K562 (cell line): ENCODE measurements around the gene POU2F1. TPM values are rescaled to one million over a fixed set of nuclear protein-coding genes. Genes with fewer than 3 reads are reported as not detected.

Experiments
- CHD2 ChIP-seq: IDR thresholded peaks from 2 replicates; pipeline ENCODE4 v1.6.1; 2011; ENCODE audit warnings: low read depth, low read length
- E4F1 ChIP-seq: fragments of 250-450 bp; sonication (Bioruptor Pico); IDR thresholded peaks from 2 replicates; pipeline ENCODE4 v1.5.0; 2021; ENCODE audit warnings: mild to moderate bottlenecking, borderline replicate concordance
- HDGF ChIP-seq: fragments of 450-650 bp; IDR thresholded peaks from 2 replicates; pipeline ENCODE4 v1.6.1; 2016
- MCM3 ChIP-seq: fragments of 450-650 bp; IDR thresholded peaks from 2 replicates; pipeline ENCODE4 v1.6.1; 2016
- MITF ChIP-seq: IDR thresholded peaks from 2 replicates; pipeline ENCODE4 v1.6.1; 2014; ENCODE audit warnings: antibody characterized with exemption
- TAF9B ChIP-seq: fragments of 450-650 bp; IDR thresholded peaks from 2 replicates; pipeline ENCODE4 v1.6.1; 2018; ENCODE audit warnings: mild to moderate bottlenecking; ENCODE audit not compliant: partially characterized antibody
- polyA plus RNA-seq, 8 experiments: library from polyadenylated mRNA; depleted of rRNA in 4 of 8; stranded (reverse) in 5 of 8; unstranded in 3 of 8; fragments of >200 nt; fragmentation: Nextera tagmentation in 2 of 8; fragmentation: Illumina TruSeq in 1 of 8; extraction: Ambion mirVana in 2 of 8; extraction: Trizol in 1 of 8; gene quantifications; 2 replicates each; pipeline versions ENCODE4 v1.2.1 to v1.2.3, GENCODE V29; 2011 to 2014; ENCODE audit warnings: inconsistent platforms in 1 of 8, missing spikeins in 1 of 8
- total RNA-seq, 7 experiments: library from RNA; depleted of rRNA in 6 of 7; stranded (reverse); fragments of >200 nt in 6 of 7; fragmentation: Illumina TruSeq in 2 of 7; extraction: Trizol in 2 of 7; gene quantifications; 2 replicates each; pipeline versions ENCODE4 v1.2.1 to v1.2.3, GENCODE V29; 2011 to 2021; ENCODE audit warnings: low replicate concordance in 1 of 7
- TF ChIP-seq, protein P1 (sequence below): sonication (generic); formaldehyde crosslinking; IDR thresholded peaks from 2 replicates; pipeline ENCODE4 v1.8.1; 2022; ENCODE audit warnings: missing genetic modification reagents

The POU2F1 gene
- total and polyA plus RNA-seq, 9 of the 15 experiments (the other 6 are each of a cell fraction or from before 2014, with no cell fraction given): 2.6 to 22.3 (median 8.8) TPM

DNA sequence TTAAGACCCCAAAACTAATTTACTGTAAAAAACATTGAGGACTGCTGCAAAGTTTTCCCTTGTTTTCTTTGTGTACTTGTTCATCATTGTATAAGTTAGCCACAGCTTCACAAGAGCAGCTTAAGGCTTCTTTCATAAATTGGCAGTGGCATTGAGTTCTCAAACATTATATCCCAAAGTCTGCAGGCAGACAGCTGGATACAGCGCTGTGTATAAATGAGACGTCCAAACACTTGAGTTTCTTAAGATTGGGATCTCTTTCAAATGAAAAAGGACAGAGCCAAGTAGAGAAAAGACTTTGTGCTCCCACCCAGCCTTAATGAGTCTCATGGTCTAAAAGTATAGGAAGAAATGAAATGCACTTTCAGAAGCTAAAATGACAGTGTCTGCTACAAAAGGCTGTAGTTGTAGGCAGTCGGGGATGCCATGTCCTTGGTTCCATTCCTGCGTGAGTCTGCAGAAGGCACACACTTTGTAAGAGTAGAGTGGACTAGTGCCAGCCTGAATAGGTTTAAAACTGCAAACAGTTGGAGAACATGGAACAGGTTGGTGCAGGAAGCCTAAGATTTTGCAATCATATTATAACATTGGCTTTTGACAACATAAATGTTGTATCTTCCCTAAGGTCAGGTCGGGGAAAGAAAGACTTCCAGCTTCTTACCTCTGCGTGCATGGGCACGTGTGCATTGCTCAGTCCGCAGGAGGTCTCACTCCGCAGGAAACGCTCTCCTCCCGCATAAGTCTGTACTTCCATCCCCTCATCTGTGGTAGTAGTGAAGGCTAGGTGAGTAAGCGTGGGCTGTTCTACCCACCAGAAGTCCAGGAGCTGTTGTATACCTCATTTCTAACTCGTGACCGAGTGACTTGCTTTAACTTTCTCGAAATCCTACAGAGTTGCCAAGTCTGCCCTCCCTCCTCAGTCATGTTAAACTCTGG, 203.3 kb downstream of the POU2F1 start (continued):
- TF ChIP-seq, protein P1, sequence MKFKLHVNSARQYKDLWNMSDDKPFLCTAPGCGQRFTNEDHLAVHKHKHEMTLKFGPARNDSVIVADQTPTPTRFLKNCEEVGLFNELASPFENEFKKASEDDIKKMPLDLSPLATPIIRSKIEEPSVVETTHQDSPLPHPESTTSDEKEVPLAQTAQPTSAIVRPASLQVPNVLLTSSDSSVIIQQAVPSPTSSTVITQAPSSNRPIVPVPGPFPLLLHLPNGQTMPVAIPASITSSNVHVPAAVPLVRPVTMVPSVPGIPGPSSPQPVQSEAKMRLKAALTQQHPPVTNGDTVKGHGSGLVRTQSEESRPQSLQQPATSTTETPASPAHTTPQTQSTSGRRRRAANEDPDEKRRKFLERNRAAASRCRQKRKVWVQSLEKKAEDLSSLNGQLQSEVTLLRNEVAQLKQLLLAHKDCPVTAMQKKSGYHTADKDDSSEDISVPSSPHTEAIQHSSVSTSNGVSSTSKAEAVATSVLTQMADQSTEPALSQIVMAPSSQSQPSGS: no peak
- TF ChIP-seq TAF9B (no peak), CHD2 (no peak), E4F1 (CRISPR knock-in tag) (no peak), MITF (no peak), HDGF (no peak), MCM3 (no peak)
